Measurements from ENCODE around the gene MS4A7.
"Not testable (repeated sequence)": the region's sequence is repeated elsewhere in the genome, so short reads cannot be mapped to it uniquely, and the experiment has no call there.

Gene MS4A7, protein sequence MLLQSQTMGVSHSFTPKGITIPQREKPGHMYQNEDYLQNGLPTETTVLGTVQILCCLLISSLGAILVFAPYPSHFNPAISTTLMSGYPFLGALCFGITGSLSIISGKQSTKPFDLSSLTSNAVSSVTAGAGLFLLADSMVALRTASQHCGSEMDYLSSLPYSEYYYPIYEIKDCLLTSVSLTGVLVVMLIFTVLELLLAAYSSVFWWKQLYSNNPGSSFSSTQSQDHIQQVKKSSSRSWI

DNA sequence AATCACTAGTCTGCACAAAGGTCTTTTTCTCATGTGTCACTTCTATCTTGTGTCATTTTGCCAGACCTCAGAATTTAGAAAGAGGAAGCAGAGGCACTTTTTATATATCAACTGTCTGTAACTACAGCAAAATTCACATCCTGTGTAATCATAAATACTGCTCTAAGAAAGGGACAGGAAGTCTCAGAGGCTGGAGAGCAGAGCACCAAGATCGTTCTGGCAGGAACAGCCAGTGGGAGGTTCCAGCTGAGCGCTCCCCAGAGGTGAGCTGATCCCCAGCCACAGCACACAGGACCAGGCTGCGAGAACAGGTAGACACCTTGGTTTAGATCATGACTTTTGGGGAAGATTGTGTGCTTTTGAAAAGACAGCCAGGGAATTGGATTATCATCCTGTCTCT, at the start of gene MS4A7:
Gene MS4A7, plus strand, starts transcription at position 179 of the 400 bp plus-strand sequence. CDS start 4,610 bp downstream, outside the sequence.
- intact Hi-C loops (cut with DNase I) = no loop called here
- peak in 21 of 42 donors; percentile 9 to 54 (median 24) for DNase-seq

GRCh38 chr11:60332846-60333245, 45.5 kb upstream of the MS4A7 start:
- intact Hi-C loops (cut with DNase I) = no loop called here
- no peak for DNase-seq

GRCh38 chr11:60334005-60334620, 44.2 kb upstream of the MS4A7 start:
- intact Hi-C loops (cut with DNase I) = no loop called here
- DNase-seq = peak in 39 of 42 donors; percentile 19 to 84 (median 59)

DNA sequence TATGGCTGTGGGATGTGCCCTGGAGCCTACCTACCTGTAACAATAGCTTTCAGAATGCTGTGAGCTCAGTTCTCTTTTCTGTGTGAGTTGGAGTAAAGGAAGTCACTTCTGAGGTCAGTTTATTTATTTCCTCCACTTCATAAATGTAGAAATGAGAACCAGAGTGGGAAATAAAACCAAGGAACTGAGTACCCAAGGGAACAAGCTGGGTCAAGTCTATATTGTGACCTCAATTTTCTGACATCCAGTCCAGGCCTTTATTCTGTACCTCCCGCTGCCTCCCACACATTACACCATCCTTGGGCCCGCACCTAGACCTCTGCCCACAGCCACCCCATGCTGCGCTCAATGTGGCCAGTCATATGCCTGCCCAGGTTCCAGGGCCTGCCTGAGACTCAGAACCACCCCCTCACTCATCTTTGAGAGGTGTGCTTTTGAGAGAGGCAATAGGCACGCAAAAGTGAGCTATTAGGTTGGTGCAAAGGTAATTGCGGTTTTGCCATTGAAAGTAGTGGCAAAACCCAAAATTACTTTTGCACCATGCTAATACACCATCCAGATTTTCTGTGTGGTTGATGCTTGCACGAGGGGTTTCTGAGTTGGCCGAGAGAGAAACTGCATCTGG, 41.5 kb upstream of the MS4A7 start:
- intact Hi-C loops (cut with DNase I) = no loop called here
- no peak for DNase-seq

DNA sequence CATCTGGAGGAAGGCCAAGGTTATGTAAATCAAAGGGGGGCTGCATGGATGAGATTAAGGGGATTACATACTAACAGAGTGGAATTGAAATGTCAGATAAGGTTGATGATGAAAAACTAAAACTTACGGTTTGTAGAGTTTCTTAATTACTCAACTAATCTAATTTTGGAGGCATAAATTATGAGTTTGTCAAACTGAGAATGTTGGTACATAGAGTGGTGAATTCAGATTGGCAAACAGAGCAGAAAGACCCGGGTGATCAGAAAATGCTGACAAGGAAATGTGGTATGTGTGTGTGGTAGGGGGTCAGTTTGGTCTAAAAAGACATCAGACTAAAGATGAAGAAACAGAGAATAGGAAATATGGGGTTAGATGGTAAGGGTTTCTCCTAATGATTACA, 40.3 kb upstream of the MS4A7 start:
- intact Hi-C loops (cut with DNase I) = no loop called here

DNA sequence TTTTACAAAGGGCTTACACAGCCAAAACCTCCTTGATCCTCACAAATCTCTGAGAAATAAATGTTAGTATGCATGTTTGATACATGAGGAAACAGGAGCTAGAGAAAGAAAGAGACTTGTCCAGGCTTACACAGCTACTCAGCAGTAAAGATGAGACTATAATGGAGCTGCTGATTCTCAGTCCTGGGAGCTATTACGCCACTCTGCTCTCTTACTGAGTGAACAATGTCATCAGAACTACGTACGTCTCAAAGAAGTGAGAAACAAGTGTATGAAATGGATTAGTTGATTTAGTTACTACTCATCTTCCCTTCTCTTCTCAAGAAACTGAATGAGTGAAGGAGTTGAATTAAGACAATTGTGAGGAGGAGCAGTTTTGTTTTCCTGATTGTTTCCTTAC, 39.0 kb upstream of the MS4A7 start:
- DNase-seq = no peak
- intact Hi-C loops (cut with DNase I) = no loop called here

More for the DNA sequence above, 40.3 kb upstream of the MS4A7 start:
- no peak for DNase-seq

DNA sequence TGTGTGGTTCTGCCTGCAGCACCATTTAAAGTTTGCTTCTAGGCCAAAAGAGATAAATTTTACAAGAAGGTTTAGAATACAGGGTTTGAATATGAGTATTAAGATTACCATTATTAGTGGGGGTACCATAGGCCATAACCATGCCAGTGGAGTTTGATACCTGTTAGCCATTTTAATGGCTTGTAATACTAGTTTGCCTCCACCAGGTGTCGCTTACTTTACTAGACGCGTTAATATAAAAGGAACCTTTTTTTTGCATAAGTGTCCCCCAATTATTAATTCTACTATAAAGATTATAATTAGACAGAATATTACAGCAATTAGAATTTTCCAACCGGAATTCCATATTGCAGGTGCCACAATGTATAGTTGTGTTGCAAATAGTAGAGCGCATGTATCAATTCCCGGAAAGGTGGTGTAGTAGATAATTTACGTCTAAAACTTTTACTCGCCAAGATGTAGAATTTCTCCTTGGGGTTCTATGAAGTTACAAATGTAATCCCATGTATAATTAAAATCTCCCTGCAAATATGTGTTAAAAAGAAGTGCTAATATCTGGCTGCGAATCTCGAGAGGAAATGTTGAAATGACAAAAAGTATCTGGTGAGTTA, 35.1 kb upstream of the MS4A7 start:
- DNase-seq = no peak
- intact Hi-C loops (cut with DNase I) = no loop called here

- DNase-seq = no peak
- intact Hi-C loops (cut with DNase I) = no loop called here
These were observed 34.2 kb upstream of the MS4A7 start for GRCh38 chr11:60344146-60344545.

DNA sequence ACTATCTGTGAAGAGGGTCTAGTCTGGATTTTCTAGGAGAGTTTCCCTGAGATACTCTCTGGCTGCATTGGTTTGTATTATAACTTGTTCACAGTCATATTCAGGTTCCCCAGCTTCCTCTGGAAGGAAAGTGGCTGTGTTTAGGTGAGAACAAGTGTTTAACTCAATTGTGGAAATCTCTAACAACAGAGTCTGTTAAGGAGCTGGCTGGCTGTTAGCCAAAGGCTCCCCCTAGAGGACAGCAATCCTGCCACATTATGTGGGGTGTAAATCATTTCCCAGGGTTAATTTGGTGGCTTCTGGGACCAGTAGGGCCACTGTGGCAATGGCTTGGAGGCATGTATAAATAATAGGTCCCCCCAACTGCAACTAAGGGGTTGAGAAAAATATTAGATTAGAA, 32.8 kb upstream of the MS4A7 start:
- peak in 36 of 42 donors; percentile 7 to 69 (median 38) for DNase-seq
- intact Hi-C loops (cut with DNase I) = no loop called here

DNA sequence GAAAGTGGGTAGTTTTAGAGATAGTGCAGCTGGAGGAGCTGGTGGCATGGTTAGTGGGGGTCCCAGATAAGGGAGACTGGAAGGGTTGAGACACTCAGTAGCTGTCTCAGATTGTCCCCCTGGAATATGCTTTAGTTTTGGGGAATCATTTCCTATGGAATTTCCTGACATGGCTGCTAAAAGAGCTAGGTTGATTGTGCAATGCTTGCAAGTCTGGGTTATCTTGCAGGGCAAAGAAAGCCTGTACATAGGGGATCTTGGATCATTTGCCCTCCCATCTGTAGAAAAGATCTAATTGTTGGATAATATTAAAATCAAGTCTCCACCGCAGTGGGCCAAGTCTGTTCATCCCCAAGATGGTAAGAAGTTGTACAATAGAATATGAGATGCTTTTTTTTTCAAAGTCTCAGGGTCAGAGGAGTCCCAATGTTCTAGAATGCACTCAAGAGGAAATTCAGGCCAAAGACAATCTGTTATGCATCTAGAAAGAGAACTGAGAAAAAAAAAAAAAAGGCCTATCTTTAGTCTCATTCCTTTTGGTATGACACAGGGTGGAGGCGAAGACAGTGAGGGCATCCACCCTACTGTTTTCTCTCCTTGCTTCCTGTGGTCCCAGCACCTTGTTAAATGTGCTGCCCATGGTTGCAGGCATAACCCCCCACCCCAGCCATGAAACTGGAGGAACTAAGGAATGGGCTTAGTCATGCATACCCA, 31.1 kb upstream of the MS4A7 start:
- intact Hi-C loops (cut with DNase I) = no loop called here

DNA sequence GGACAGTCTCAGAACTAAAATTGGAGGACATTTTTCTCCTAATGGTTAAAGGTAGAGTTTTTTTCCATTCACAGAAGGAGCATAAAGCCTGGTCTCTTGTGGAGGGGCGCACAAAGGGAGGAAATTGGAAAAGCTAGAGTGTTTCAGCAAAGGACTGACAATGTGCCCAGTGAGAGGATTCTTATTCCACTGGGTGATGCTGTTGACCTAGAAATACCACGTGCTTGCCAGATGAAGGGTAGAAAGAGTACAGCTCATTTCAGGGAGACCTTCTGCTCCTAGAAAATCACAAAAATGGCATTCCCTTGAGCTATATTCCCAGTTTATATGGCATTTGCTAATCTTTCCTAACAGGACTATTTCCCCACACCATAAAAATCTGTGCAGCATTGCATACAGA, 30.2 kb upstream of the MS4A7 start:
- intact Hi-C loops (cut with DNase I) = no loop called here
- DNase-seq = no peak

More for the DNA sequence above, 31.1 kb upstream of the MS4A7 start:
- DNase-seq = no peak

GRCh38 chr11:60349990-60350389, 28.3 kb upstream of the MS4A7 start:
- DNase-seq = peak in 1 of 42 donors; percentile 15
- intact Hi-C loops (cut with DNase I) = no loop called here

DNA sequence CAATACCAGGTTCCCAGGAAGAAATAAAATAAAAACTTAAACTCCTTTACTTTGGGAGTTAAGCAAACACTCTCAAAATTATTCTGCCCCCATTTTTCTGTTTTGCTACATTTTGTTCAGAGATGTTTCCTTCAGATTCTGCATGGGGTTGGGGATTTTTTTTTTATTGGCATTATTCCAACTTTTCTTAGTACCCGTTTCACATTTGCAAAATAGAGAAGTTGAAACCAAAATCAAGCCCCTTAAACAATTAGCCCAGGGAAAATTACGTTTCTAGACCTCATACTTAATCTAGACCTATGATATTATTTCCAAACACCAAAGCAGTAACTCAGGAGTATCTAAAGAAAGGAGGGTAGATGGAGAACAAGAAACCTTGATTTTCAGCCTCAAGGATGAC, 20.6 kb upstream of the MS4A7 start:
- no peak for DNase-seq
- intact Hi-C loops (cut with DNase I) = no loop called here

- DNase-seq = no peak
- intact Hi-C loops (cut with DNase I) = loop anchor here (10.0 kb wide), 1 partner anchor 254 kb away; no protein-coding TSS in a partner anchor
These were observed 17.7 kb upstream of the MS4A7 start for GRCh38 chr11:60360621-60361020.

DNA sequence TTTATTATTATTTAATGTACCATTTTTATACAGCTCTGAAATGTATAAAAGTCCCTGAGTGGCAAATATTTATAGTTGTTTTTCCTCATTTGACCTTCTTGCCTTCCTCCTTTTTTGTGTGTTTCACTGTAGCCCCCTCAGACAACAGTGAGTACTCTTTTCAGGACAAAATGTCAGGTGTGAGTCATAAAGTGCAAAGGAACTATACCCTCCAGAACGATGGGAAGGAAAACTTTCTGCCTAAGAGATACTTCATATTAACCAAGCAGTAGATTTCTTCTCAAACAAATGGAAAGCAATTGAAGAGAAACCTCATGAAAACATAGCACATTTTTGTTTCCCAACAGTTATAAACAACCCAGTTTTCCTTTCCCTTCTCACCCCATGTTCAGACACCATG, 16.1 kb upstream of the MS4A7 start:
- no peak for DNase-seq
- intact Hi-C loops (cut with DNase I) = loop anchor here (10.0 kb wide), 1 partner anchor 253 kb away; no protein-coding TSS in a partner anchor

DNA sequence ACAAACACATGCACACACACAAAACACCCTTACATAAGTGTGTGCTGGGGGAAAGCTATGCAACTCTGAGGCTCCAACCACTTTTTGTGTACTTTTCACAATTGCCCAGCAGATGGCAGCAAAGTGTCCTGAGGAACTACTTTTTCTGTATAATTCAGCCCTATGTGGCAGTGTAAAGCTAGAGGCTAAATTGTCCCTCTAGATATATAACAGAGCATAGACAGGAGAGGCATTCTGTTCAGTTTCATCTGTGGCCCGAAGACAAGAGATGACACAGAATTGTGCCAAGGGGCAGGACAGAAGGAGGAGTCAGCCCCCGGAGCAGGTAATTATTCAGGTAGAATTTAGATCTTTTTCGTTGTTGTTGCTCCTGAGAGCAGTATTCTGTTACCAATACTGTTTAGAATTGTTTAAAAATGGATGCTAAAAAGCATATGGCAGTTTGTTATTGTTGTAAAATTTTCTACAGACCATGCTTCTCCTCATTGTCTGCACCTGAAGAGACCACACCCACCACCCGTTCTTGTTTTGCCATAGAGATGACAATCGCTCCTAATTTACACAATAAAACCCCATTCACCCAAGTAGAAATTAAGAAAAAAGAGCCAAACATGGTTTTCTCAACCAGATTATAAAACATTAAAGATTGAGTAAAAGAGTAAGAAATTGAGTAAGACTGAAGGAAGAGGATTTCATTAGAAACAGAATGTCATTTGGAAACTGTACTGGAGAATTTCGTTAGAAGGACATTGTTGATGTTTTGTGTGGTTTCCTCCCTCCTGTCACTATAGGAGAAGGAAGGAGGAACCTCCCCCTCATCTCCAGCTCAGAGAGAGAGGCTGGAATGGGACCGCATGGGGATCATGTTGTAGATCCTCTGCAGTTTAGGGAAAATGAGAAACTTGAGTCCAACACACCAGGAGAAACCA, 14.5 kb upstream of the MS4A7 start:
- peak in 41 of 42 donors; percentile 6 to 87 (median 63) for DNase-seq
- intact Hi-C loops (cut with DNase I) = loop anchor here (10.0 kb wide), 1 partner anchor 251 kb away; no protein-coding TSS in a partner anchor

- not testable (repeated sequence) for DNase-seq
- intact Hi-C loops (cut with DNase I) = loop anchor here (10.0 kb wide), 1 partner anchor 248 kb away; no protein-coding TSS in a partner anchor
These were observed 11.9 kb upstream of the MS4A7 start for GRCh38 chr11:60366262-60366904.

All from head of caudate nucleus (tissue), 42 donors.